KMS-11 (cell line): ENCODE results near the gene PLA2G4E.

Experiments
- H2AFZ ChIP-seq: fragments of 200-600 bp; sonication (generic); 2 replicates; pipeline ENCODE4 v1.6.1; 2016; ENCODE audit warnings: antibody characterized with exemption, mixed run types, low read depth
- H3K27ac ChIP-seq: fragments of 200-600 bp; sonication (generic); 2 replicates; pipeline ENCODE4 v1.6.1; 2016; ENCODE audit warnings: mild to moderate bottlenecking, mixed run types
- H3K27me3 ChIP-seq: fragments of 200-600 bp; sonication (generic); 2 replicates; pipeline ENCODE4 v1.6.1; 2017; ENCODE audit warnings: mild to moderate bottlenecking, low read depth, mixed run types, moderate library complexity; ENCODE audit not compliant: insufficient read depth
- H3K36me3 ChIP-seq: fragments of 200-600 bp; sonication (generic); 2 replicates; pipeline ENCODE4 v1.6.1; 2017; ENCODE audit warnings: mild to moderate bottlenecking, mixed run types; ENCODE audit not compliant: insufficient read depth
- H3K4me1 ChIP-seq: fragments of 200-600 bp; sonication (generic); 2 replicates; pipeline ENCODE4 v1.6.1; 2016; ENCODE audit warnings: mild to moderate bottlenecking, low read depth, mixed run types; ENCODE audit not compliant: poor library complexity, severe bottlenecking
- H3K4me2 ChIP-seq: fragments of 200-600 bp; sonication (generic); 2 replicates; pipeline ENCODE4 v1.7.0; 2016; ENCODE audit warnings: mild to moderate bottlenecking, mixed run types
- H3K4me3 ChIP-seq: fragments of 200-600 bp; sonication (generic); IDR thresholded peaks from 2 replicates; pipeline ENCODE4 v1.6.1; 2017; ENCODE audit warnings: low read depth, low read length, mixed read lengths; ENCODE audit not compliant: insufficient read depth
- H3K79me2 ChIP-seq: fragments of 200-600 bp; sonication (generic); 2 replicates; pipeline ENCODE4 v1.6.1; 2016; ENCODE audit warnings: low read depth, mixed run types; ENCODE audit not compliant: insufficient read depth
- H3K9ac ChIP-seq: fragments of 200-600 bp; sonication (generic); 2 replicates; pipeline ENCODE4 v1.6.1; 2016; ENCODE audit warnings: mild to moderate bottlenecking, mixed run types
- H4K20me1 ChIP-seq: fragments of 200-600 bp; sonication (generic); 2 replicates; pipeline ENCODE4 v1.6.1; 2016; ENCODE audit warnings: mild to moderate bottlenecking, mixed run types; ENCODE audit not compliant: insufficient read depth
- TF ChIP-seq, protein P1 (sequence below): fragments of 200-600 bp; sonication (generic); conservative IDR thresholded peaks from 2 replicates; pipeline ENCODE4 v1.6.1; 2017; ENCODE audit warnings: low read depth, mild to moderate bottlenecking, antibody characterized with exemption, low read length, moderate library complexity, mixed read lengths

PLA2G4E gene

DNA sequence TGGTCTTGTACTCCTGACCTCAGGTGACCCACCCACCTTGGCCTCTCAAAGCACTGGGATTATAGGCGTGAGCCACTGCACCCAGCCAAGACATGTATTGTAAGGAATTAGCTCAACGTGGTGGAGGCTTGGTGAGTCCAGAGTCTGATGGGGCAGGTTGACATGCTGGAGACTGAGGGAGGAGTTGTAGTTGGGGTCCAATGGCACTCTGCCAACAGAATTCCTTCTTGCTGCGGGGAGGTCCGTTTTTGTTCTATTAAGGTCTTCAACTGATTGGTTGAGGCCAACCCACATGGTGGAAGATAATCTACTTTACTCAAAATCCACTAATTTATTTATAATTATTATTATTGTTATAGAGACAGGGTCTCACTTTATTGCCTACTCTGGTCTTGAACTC, 43.4 kb upstream of the PLA2G4E start:
- H3K9ac ChIP-seq = no peak overlapping the region
- H3K27ac ChIP-seq = no peak overlapping the region
- no peaks in the 10 kb centered on the region for H3K79me2 ChIP-seq
- TF ChIP-seq, protein P1, sequence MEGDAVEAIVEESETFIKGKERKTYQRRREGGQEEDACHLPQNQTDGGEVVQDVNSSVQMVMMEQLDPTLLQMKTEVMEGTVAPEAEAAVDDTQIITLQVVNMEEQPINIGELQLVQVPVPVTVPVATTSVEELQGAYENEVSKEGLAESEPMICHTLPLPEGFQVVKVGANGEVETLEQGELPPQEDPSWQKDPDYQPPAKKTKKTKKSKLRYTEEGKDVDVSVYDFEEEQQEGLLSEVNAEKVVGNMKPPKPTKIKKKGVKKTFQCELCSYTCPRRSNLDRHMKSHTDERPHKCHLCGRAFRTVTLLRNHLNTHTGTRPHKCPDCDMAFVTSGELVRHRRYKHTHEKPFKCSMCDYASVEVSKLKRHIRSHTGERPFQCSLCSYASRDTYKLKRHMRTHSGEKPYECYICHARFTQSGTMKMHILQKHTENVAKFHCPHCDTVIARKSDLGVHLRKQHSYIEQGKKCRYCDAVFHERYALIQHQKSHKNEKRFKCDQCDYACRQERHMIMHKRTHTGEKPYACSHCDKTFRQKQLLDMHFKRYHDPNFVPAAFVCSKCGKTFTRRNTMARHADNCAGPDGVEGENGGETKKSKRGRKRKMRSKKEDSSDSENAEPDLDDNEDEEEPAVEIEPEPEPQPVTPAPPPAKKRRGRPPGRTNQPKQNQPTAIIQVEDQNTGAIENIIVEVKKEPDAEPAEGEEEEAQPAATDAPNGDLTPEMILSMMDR = no peak
- no peak overlapping the region for H3K4me3 ChIP-seq
- peaks cover 16% of the 10 kb centered on the region for H3K4me1 ChIP-seq
- no peak overlapping the region for H2AFZ ChIP-seq
- H3K4me2 ChIP-seq = no peak overlapping the region
- no peaks in the 10 kb centered on the region for H3K27me3 ChIP-seq
- no peaks in the 10 kb centered on the region for H4K20me1 ChIP-seq
- no peaks in the 10 kb centered on the region for H3K36me3 ChIP-seq

DNA sequence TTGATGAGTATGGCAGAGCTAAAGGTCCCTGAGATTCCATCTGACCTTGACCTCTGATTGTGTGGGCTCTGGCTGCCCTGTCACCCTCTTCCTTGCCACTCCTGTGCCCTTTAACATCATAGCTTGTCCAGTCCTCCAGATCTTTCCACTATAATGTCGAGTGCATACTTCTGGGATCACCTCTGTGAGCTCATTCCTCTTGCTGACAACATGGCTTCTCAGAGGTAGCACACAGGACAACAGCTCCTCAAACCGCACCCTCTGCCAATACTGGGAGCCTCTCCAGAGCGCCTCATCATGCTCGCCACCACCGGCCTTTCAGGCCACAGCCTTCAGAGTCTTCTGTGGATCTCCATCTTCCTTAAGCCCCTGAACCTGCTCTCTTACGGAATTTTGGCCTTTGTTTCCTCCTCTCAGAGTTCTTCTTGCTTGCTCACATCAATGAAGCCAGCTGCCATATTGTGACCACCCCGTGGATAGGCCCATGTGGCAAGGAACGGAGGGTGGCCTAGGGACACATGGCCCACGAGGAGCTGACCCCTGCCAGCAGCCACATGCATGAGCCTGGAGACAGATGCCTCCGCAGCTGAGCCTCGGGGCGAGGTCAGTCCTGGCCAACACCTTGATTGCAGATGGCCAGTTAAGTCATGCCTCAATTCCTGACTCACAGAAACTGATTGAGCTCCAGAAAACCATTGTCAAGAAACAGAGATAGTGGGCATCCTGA, 42.4 kb upstream of the PLA2G4E start:
- no peak overlapping the region for H3K27ac ChIP-seq
- H4K20me1 ChIP-seq = no peaks in the 10 kb centered on the region
- H3K4me3 ChIP-seq = no peak overlapping the region
- no peaks in the 10 kb centered on the region for H3K36me3 ChIP-seq
- no peak overlapping the region for H3K4me2 ChIP-seq
- H3K27me3 ChIP-seq = no peaks in the 10 kb centered on the region
- no peak overlapping the region for H2AFZ ChIP-seq
- H3K9ac ChIP-seq = no peak overlapping the region
- TF ChIP-seq, protein P1 = no peak
- H3K4me1 ChIP-seq = peaks cover 16% of the 10 kb centered on the region
- H3K79me2 ChIP-seq = no peaks in the 10 kb centered on the region

DNA sequence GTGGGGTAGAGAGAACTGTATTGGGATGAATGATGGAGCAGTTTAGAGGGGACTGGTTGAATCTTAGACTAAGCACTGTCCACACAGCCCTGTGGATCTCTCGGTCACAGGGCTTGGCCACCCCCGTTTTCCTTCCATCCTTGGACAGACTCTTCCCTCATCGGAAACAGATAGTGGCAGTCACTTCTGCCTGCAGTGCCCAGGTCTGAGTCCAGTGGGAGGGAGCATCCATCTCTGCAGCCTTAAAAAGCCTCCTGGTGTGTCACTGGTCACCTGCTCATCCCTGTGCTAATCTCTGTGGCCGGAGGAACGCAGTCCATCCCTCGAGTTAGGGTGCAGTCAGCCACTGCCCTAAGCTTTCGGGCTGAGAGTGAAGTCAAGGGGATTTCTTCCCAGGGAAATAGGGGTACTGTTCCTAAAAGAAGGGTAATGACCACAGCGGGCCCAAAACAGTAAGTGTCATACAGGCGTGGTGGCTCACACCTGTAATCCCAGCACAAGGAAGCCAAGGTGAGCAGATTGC, 41.5 kb upstream of the PLA2G4E start:
- TF ChIP-seq, protein P1 = no peak
- Histone ChIP-seq H3K4me3 (no peak overlapping the region), H3K79me2 (no peaks in the 10 kb centered on the region), H3K27me3 (no peaks in the 10 kb centered on the region), H3K4me2 (no peak overlapping the region), H3K9ac (no peak overlapping the region), H3K4me1 (peaks cover 16% of the 10 kb centered on the region), H2AFZ (no peak overlapping the region), H3K27ac (no peak overlapping the region), H3K36me3 (no peaks in the 10 kb centered on the region), H4K20me1 (no peaks in the 10 kb centered on the region)

DNA sequence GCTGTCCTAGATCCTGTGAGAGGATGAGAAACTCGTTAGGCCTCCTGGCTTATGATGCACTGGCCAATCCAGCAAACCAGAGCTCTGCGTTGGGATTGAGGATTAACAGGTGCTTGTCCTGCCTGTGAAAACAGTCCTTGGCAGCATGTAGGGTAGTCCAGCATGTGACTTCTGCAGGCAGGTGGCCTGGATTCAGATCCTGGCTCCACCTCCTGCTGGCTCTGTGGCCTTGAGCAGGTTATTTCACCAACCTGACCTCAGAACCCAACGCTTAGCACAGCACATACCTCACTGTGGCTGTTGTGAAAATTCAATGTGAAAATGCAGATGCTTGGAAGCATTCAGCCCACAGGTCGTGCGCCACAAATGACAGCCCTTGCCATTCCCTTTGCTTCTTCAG, 40.0 kb upstream of the PLA2G4E start:
- H3K4me3 ChIP-seq = no peak overlapping the region
- H3K9ac ChIP-seq = no peak overlapping the region
- H3K27me3 ChIP-seq = 0 out of 2 replicates have a peak, but pooled peaks cover 2% of the 10 kb centered on the region
- H4K20me1 ChIP-seq = no peaks in the 10 kb centered on the region
- peaks cover 16% of the 10 kb centered on the region for H3K4me1 ChIP-seq
- no peak overlapping the region for H3K27ac ChIP-seq
- no peak overlapping the region for H2AFZ ChIP-seq
- no peaks in the 10 kb centered on the region for H3K36me3 ChIP-seq
- TF ChIP-seq, protein P1 = no peak
- no peak overlapping the region for H3K4me2 ChIP-seq
- no peaks in the 10 kb centered on the region for H3K79me2 ChIP-seq
